SK-N-MC (cell line): Measurements from ENCODE around the gene ZNF787.

ENCODE experiments used
- DNase-seq: peaks from one replicate; pipeline ENCODE4 v3.0.0-alpha.2; 2011; ENCODE audit warnings: low read depth, low spot score
- H3K27ac ChIP-seq: fragments of 200-600 bp; sonication (generic); 2 replicates; pipeline ENCODE4 v1.5.1; 2016; ENCODE audit warnings: mixed run types
- H3K36me3 ChIP-seq: fragments of 200-600 bp; sonication (generic); 2 replicates; pipeline ENCODE4 v1.6.1; 2017; ENCODE audit warnings: antibody characterized with exemption, low read length, mixed read lengths; ENCODE audit not compliant: insufficient read depth
- H3K4me3 ChIP-seq: fragments of 200-600 bp; sonication (generic); 2 replicates; pipeline ENCODE4 v1.5.1; 2016
- H3K9ac ChIP-seq: fragments of 200-600 bp; sonication (generic); 2 replicates; pipeline ENCODE4 v1.8.0; 2017; ENCODE audit warnings: mixed run types, mixed read lengths; ENCODE audit not compliant: insufficient read length
- H3K9me3 ChIP-seq: fragments of 200-600 bp; sonication (generic); 2 replicates; pipeline ENCODE4 v1.6.1; 2017; ENCODE audit warnings: low read depth, mild to moderate bottlenecking, antibody characterized with exemption, low read length, moderate library complexity, mixed read lengths
- EZH2 ChIP-seq: fragments of 200-600 bp; sonication (generic); IDR thresholded peaks from one replicate; pipeline ENCODE4 v1.6.1; 2017; ENCODE audit warnings: antibody characterized with exemption
- FOXP2 ChIP-seq: optimal IDR thresholded peaks from 2 replicates; pipeline ENCODE3; 2011; ENCODE audit warnings: mild to moderate bottlenecking, moderate library complexity; ENCODE audit not compliant: insufficient read depth; ENCODE audit errors: extremely low read length, control extremely low read depth
- POLR2AphosphoS5 ChIP-seq: IDR thresholded peaks from 2 replicates; pipeline ENCODE4 v1.6.1; 2012; ENCODE audit warnings: mild to moderate bottlenecking, low read depth, low read length, borderline replicate concordance

The ZNF787 gene

DNA sequence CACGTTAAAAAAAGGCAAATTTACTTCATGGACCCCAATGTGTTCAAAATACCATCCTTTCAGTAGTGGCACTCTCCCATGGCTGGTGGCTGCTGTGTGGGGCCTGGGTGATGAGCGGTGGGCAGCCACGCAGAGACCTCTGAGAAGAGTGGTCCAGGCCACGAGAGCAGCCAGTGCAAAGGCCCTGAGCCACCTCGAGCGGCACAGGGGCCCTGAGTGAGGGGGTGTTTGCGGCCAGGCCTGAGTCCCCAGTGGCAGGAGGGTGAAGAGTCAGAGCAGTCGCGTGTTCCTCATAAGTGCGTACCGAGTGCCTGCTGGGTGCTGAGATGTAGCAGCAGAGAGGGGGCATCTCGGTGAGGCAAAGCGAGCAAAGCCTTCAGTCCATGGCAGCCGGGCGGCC lies 27.0 kb upstream of the ZNF787 start:
- TF ChIP-seq POLR2AphosphoS5 = no peak
- no peak for TF ChIP-seq EZH2
- TF ChIP-seq FOXP2 = no peak
- DNase-seq = no peak
- Histone ChIP-seq H3K4me3 (no peak overlapping the region), H3K27ac (no peak overlapping the region), H3K9ac (no peak overlapping the region), H3K9me3 (no peaks in the 10 kb centered on the region), H3K36me3 (peaks cover 5% of the 10 kb centered on the region; the same call in 1 of the 2 replicates)

DNA sequence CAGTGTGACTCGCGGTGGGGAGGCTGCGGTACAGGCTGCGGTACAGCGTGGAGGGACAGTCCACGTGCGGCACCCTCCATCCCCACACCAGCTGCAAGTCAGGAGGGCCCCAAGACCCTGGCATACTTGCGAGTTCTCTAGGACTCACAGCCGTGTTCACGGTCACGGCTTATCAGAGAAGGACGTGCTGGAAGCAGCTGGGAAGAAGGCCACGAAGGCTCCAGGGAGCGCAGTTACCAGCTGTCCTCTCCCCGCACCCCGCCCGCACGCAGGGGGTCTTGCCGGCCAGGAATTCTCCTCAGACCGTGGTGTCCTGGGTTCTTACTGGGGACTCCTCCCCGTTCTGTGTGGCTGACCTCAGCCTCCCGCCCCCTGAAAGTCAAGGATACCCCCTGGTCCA lies 26.2 kb upstream of the ZNF787 start:
- H3K27ac ChIP-seq = no peak overlapping the region
- DNase-seq = no peak
- H3K36me3 ChIP-seq = peaks cover 5% of the 10 kb centered on the region; the same call in 1 of the 2 replicates
- TF ChIP-seq POLR2AphosphoS5 (no peak; the same call in 1 of the 2 replicates), EZH2 (no peak), FOXP2 (no peak)
- H3K9ac ChIP-seq = no peak overlapping the region
- H3K9me3 ChIP-seq = no peaks in the 10 kb centered on the region
- no peak overlapping the region for H3K4me3 ChIP-seq

DNA sequence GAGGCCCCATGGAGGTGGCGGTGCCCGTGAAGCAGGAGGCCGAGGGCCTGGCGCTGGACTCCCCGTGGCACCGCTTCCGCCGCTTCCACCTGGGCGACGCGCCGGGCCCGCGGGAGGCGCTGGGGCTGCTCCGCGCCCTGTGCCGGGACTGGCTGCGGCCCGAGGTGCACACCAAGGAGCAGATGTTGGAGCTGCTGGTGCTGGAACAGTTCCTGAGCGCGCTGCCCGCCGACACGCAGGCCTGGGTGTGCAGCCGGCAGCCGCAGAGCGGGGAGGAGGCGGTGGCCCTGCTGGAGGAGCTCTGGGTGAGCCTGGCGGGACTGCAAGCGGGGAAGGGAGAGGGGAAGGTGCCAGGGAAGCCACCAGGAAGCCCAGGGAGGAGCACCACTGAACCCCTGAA lies 25.8 kb upstream of the ZNF787 start:
- no peak for DNase-seq
- Histone ChIP-seq H3K36me3 (peaks cover 5% of the 10 kb centered on the region; the same call in 1 of the 2 replicates), H3K4me3 (no peak overlapping the region), H3K27ac (no peak overlapping the region), H3K9ac (no peak overlapping the region), H3K9me3 (no peaks in the 10 kb centered on the region)
- TF ChIP-seq POLR2AphosphoS5 = no peak
- TF ChIP-seq EZH2 = no peak
- no peak for TF ChIP-seq FOXP2

DNA sequence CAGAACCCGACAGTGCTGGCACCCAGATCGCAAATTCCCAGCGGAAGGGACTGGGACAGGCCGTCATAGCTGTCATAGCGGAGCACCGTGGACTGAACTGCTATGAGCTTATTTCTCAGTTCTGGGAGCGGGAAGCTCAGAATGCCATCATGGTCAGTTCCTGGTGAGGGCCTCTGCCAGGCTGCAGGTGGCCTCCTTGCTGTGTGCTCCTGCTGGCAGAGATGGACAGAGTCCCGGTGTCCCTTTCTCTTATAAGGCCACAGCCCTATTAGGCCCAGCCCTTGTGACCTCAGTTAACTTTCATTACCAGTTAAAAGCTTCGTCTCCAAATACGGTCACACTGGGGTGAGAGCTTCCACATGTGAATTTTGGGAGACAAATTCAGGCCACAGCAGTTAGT lies 24.6 kb upstream of the ZNF787 start:
- peaks cover 5% of the 10 kb centered on the region; the same call in 1 of the 2 replicates for H3K36me3 ChIP-seq
- no peak overlapping the region for H3K9ac ChIP-seq
- H3K4me3 ChIP-seq = no peak overlapping the region
- no peak overlapping the region for H3K27ac ChIP-seq
- H3K9me3 ChIP-seq = no peaks in the 10 kb centered on the region
- TF ChIP-seq FOXP2 (no peak), POLR2AphosphoS5 (no peak), EZH2 (no peak)
- DNase-seq = no peak

DNA sequence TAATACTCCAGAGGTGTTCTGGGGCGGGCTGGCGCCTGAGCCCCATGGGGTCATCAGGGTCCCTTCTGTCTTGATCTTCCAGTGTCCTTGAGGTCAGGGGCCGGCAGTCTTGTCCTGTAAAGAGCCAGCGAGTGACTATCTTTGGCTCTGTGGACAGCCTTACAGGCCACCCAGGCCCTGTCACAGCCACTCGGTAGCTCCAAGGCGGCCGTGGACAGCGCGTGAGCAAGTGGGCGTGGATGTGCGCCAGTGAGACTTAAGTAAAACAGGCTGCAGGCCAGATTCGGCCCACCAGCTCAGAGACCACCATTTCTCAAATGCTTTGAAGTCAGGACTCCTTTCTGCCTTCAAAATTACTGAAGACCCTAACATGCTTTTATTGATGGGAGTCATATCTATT lies 23.7 kb upstream of the ZNF787 start:
- no peak for DNase-seq
- Histone ChIP-seq H3K27ac (no peak overlapping the region), H3K9me3 (no peaks in the 10 kb centered on the region), H3K36me3 (peaks cover 5% of the 10 kb centered on the region; the same call in 1 of the 2 replicates), H3K4me3 (no peak overlapping the region), H3K9ac (no peak overlapping the region)
- TF ChIP-seq EZH2 = no peak
- TF ChIP-seq POLR2AphosphoS5 = no peak
- TF ChIP-seq FOXP2 = no peak

DNA sequence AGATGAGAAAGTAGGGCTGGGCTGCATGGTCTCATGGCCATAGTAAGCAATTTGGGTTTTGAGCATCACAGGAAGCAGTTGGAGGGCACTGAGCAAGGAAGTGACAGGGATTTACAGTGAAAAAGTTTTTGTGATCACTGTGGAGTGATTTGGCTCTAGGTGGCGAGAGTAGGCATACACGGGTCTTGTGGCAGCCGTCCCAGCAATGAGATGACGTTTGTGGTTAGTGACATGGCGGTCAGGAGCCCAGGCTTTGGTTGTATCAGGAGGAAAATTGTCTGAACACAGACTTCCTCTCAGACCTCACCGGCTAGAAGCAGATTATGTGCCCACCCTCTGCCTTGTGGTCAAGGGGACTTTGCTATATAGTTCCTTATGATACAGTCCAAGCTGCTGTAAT lies 23.3 kb upstream of the ZNF787 start:
- peaks cover 5% of the 10 kb centered on the region; the same call in 1 of the 2 replicates for H3K36me3 ChIP-seq
- H3K27ac ChIP-seq = no peak overlapping the region
- H3K4me3 ChIP-seq = no peak overlapping the region
- no peaks in the 10 kb centered on the region for H3K9me3 ChIP-seq
- H3K9ac ChIP-seq = no peak overlapping the region
- TF ChIP-seq POLR2AphosphoS5 (no peak), FOXP2 (no peak), EZH2 (no peak)
- no peak for DNase-seq

DNA sequence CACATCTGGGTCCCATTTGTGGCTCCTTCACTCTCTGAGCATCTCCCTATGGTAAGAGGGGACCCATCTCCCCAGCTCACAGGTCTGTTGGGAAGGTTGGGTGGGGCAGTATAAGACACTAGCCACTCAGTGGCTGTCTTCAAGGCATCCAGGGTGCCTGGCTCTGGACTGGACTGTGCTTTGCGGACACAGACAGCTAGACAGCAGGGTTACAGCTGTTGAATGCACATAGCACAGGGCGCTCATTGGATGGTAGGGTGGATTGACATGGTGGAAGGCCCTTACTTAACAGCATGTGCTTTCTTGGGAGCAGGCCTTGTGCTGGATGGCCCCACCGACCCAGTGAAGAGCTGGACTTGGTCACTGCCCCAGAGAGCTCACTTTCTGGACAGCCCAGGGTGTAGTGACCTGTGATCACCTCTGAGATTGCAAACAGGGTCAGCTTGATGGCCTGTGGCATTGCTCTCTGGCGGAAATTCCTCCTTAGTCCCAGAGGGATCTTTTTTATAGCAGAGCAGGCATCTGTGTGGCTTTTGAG lies 21.9 kb upstream of the ZNF787 start:
- no peak for TF ChIP-seq FOXP2
- no peak for TF ChIP-seq EZH2
- no peak for TF ChIP-seq POLR2AphosphoS5

DNA sequence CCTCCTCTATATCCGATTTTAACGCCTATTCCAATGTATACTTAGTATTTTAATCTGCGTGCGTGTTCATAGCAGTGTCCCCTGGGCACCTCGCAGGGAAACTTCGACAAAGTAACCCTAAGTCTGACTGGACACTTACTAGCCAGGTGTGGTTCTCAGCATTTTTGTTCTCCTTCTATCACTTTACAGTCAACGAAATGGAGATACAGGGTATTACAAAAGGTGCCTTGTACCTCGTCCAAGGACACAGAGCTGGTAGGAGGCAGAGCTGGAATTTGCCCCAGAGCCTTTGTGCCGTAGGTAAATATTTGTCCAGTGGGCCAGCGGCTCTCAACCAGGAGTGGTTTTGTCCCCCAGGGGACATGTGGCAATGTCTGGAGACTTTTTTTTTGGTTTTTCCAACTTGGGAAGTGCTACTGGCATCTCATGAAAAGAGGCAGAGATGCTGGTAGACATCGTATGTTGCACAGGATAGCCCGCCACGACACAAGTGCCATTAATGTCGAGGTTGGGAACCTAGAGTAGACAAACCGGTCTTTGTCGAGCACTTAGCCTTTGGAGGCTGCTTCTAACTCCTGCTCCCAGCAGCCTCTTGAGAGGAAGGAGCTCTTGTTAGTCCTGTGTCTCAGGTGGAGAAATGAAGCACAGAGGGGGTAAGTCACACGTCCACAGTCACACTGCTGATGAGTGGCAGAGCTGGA lies 21.1 kb upstream of the ZNF787 start:
- DNase-seq = no peak
- peak overlapping the region; percentile 59 for H3K9ac ChIP-seq
- H3K9me3 ChIP-seq = no peaks in the 10 kb centered on the region
- no peaks in the 10 kb centered on the region; the same call in 1 of the 2 replicates for H3K36me3 ChIP-seq
- TF ChIP-seq POLR2AphosphoS5 = no peak
- TF ChIP-seq FOXP2 = no peak
- no peak for TF ChIP-seq EZH2
- H3K27ac ChIP-seq = 0 out of 2 replicates have a peak overlapping the region, but pooled peaks have one; percentile 42
- peak overlapping the region; percentile 82 for H3K4me3 ChIP-seq

More for the DNA sequence above, 21.9 kb upstream of the ZNF787 start:
- DNase-seq = no peak
- no peak overlapping the region for H3K27ac ChIP-seq
- H3K36me3 ChIP-seq = peaks cover 3% of the 10 kb centered on the region; the same call in 1 of the 2 replicates
- H3K4me3 ChIP-seq = no peak overlapping the region
- no peak overlapping the region for H3K9ac ChIP-seq
- H3K9me3 ChIP-seq = no peaks in the 10 kb centered on the region
